Islet precursor cell (in vitro differentiated cells): ENCODE results near the gene PSME3.
"Not testable (repeated sequence)": the region's sequence is repeated elsewhere in the genome, so short reads cannot be mapped to it uniquely, and the experiment has no call there.

Source experiments
- DNase-seq: peaks from one replicate; pipeline ENCODE4 v3.0.0-alpha.2; 2018

PSME3 gene

DNA sequence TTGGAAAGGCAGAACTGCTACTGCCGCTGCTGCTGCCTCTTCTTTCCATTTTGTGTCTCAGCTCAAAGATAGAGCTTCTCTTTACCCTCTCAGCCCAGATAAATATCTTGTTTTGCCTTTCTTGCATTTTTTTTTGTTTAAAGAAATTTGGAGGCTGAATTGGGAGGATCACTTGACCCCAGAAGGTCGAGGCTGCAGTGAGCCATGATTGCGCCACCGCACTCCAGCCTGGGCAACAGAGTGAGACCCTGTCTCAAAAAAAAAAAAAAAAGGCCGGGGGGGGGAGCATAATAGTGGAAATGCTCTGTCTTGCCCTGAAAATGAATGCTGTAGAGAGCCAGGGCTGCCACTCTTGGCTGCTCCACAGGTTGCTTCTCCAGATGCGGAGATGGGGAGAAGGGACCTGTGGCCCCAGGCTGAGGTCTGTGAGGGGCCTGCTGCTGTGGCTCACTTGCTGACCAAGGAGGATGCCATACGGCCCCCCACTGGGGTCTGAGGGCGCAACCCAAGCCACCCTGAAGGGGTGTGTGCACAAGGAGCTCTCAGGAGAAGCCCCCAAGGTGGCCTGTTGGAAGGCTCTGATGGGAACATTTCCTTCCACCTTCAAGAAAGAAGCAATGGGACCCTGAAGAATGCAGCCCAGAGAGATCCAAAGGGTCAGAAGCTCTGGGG is 45.9 kb downstream of the PSME3 start:
- DNase-seq, result no peak

- peak; percentile 84 for DNase-seq
Observed at GRCh38 chr17:42879596-42879985, 46.4 kb downstream of the PSME3 start.

DNA sequence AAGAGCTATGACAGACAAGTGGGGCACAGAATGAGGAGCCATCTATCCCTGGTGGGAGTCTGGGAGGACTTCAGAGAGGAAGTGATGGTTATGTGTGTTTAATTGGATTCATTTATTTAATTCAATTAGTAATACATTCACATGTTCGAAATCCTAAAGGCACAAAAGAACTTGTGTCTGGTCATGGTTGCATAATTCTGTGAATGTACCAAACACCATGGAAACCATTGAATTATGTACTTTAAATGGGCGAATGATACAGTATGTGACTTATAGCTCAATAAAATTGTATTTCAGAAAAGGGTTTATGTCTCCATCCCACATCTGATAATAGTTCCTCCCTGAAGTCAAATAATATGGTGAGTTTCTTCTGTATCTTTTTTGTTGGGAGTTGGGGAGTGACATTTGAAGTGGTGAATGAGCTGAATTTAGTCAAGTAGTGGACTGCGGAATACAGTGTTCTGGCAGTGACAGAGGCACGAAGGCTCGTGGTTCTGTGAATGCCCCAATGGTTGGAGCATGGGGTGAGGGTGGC is 47.6 kb downstream of the PSME3 start:
- DNase-seq, result no peak

GRCh38 chr17:42881706-42882105 is 48.5 kb downstream of the PSME3 start:
- DNase-seq, result not testable (repeated sequence)

- DNase-seq, result no peak
Observed at GRCh38 chr17:42882166-42882565, 49.0 kb downstream of the PSME3 start.

- peak; percentile 93 for DNase-seq
Observed at GRCh38 chr17:42883802-42884558, 50.8 kb downstream of the PSME3 start.

DNA sequence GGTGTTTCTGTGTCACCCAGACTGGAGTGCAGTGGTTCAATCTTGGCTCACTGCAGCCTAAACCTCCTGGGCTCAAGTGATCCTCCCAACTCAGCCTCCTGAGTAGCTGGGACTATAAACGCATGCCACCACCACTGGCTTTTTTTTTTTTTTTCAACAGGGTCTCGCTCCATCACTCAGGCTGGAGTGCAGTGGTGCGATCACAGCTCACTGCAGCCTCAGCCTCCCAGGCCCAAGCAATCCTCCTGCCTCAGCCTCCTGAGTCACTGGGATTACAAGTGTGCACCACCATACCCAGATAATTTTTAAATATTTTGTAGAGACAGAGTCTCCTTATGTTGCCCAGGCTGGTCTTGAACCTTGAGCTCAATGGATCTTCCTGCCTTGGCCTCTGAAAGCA is 52.6 kb downstream of the PSME3 start:
- DNase-seq, result not testable (repeated sequence)

- no peak for DNase-seq
Observed at GRCh38 chr17:42886283-42887176, 53.3 kb downstream of the PSME3 start.

GRCh38 chr17:42889809-42890208 is 56.6 kb downstream of the PSME3 start:
- DNase-seq, result no peak

GRCh38 chr17:42891539-42892152 is 58.4 kb downstream of the PSME3 start:
- peak; percentile 87 for DNase-seq

DNA sequence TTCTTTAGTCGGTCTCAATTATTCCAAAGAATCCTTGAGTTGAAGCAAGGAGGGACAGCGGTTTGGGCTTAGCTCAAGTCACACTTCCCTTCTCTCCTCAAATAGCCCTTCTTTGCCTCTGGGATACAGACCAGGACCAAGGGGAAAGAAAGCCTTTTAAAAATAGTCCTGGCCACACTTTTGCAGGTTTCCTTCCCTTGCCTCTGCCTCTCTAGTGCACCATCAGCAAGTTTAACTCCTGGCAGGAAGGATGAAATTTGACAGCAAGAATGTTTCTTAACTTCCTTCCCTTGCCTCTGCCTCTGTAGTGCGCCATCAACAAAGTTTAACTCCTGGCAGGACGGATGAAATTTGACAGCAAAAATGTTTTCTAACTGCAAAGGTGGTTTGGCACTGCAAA is 60.2 kb downstream of the PSME3 start:
- DNase-seq, result no peak
